Heart right ventricle (tissue), 16 donors: Measurements from ENCODE around the gene PGRMC2. TPM values are rescaled to one million over a fixed set of nuclear protein-coding genes. Genes with fewer than 3 reads are reported as not detected.

Experiments
- ATAC-seq, 8 donors: fragments of 200-7000 bp; cut with Tn5 transposase; one replicate each; pipeline ENCODE4 v1.9.1; 2020; ENCODE audit warnings: mild to moderate bottlenecking in 8 of 8, moderate library complexity in 8 of 8, moderate number of reproducible peaks in 1 of 8
- DNase-seq, 2 donors: peaks; one replicate each; pipeline ENCODE4 v3.0.0-alpha.2; 2020
- H3K27ac ChIP-seq, 10 donors: fragments of 200-600 bp; sonication (generic) in 2 of 10; one replicate each; pipeline versions ENCODE4 v1.5.0 to v1.8.0; 2020 to 2022; ENCODE audit warnings: mild to moderate bottlenecking in 3 of 10
- H3K27me3 ChIP-seq, 7 donors: fragments of 200-600 bp; one replicate each; pipeline ENCODE4 v1.8.0; 2021 to 2022; ENCODE audit warnings: mild to moderate bottlenecking in 2 of 7
- H3K36me3 ChIP-seq, 9 donors: fragments of 200-600 bp; sonication (generic) in 1 of 9; one replicate each; pipeline versions ENCODE4 v1.5.0 to v1.8.0; 2020 to 2022; ENCODE audit warnings: mild to moderate bottlenecking in 2 of 9
- H3K4me1 ChIP-seq, 9 donors: fragments of 200-600 bp; sonication (generic) in 1 of 9; one replicate each; pipeline versions ENCODE4 v1.5.0 to v1.8.0; 2020 to 2022; ENCODE audit warnings: mild to moderate bottlenecking in 4 of 9
- H3K4me3 ChIP-seq, 10 donors: fragments of 200-600 bp; sonication (generic) in 2 of 10; one replicate each; pipeline versions ENCODE4 v1.5.0 to v1.8.0; 2020 to 2022; ENCODE audit warnings: mild to moderate bottlenecking in 7 of 10, moderate library complexity in 2 of 10
- H3K9me3 ChIP-seq, 11 donors: fragments of 200-600 bp in 10 of 11; sonication (generic) in 2 of 11; one replicate each; pipeline versions ENCODE4 v1.5.0 to v1.8.0; 2013 to 2022; ENCODE audit warnings: mild to moderate bottlenecking in 2 of 11, control low read depth in 1 of 11, moderate library complexity in 1 of 11
- WGBS, 2 donors: extraction: QIAGEN DNeasy Blood & Tissue Kit; methylation state at CpG; one replicate each; pipeline ENCODE4 v1.1.7; 2013; ENCODE audit warnings: inconsistent platforms in 1 of 2; 5-methylcytosine and 5-hydroxymethylcytosine counted together
- intact Hi-C, 10 donors: fragments of 100-400 bp; cut with DNase I; formaldehyde crosslinking; loops; one replicate each; pipeline versions ENCODE4 v1.11.1 to v1.14.2; 2022
- polyA plus RNA-seq, 2 donors: library from polyadenylated mRNA; stranded (reverse); fragments of 200-250 nt; gene quantifications; one replicate each; pipeline ENCODE4 v1.2.3, GENCODE V29; 2013
- total RNA-seq, 10 donors: library from RNA; stranded (reverse); fragmentation: NEBNext Ultra II Directional in 3 of 10; extraction: Animal tissue kit (Norgen Biotek cat#: 25700) in 3 of 10; gene quantifications; one replicate each; pipeline versions ENCODE4 v1.2.1 to v1.2.4, GENCODE V29; 2021 to 2023
- TF ChIP-seq, protein P1 (sequence below), 9 donors: fragments of 200-600 bp; sonication (generic) in 2 of 9; IDR thresholded peaks; one replicate each; pipeline versions ENCODE4 v1.5.0 to v1.8.0; 2021 to 2022; ENCODE audit warnings: antibody characterized with exemption in 9 of 9, mild to moderate bottlenecking in 5 of 9, moderate library complexity in 1 of 9
- donor health status: Arrhythmogenic right ventricular cardiomyopathy.
- donor health status: ischemic (EF 13 %, LVEDD 7.1; RV severe dilation, severe dysfunction).
- donor health status: healthy with polysubstance abuse.
- donor health status: DM: no; HTN: yes; CAD: no.
- donor health status: DM: no; HTN: no; CAD: no.
- donor health status: ischemic (EF 25% LVEDD 6.9; RV normal size, moderate dysfunction).
- donor health status: ischemic (EF 25% LVEDD 5.7; RV mildly dilated, moderate dysfunction).
- donor health status: healthy.
- donor health status: DM: yes; HTN: yes; CAD: no.
- donor health status: Ischemic cardiomyopathy.
- donor health status: ischemic (EF 35%, LVEDD 5.7; RV mildly dilated, moderate dysfunction).
- donor health status: nonischemic (EF 11% LVEDD 7.7; RV severe dilation, severe dysfunction).
- donor health status: DM: yes; HTN: yes; CAD: no.
- donor health status: PGD.
- donor health status: ischemic (EF 29% LVEDD 5.4; RV normal size, mild dysfunction).
- donor health status: nonischemic (EF 23%, LVEDD 6.1; RV moderate dilation, normal function).

The PGRMC2 gene
- total and polyA plus RNA-seq, 12 donors: 26.0 to 78.9 (median 66.6) TPM

GRCh38 chr4:128282516-128282915 lies 5.1 kb downstream of the PGRMC2 start:
- peaks cover 0 to 8% (median 0%) of the 10 kb centered on the region in 9 donors for H3K36me3 ChIP-seq
- no peak overlapping the region for H3K4me3 ChIP-seq
- H3K4me1 ChIP-seq: peaks cover 0 to 77% (median 40%) of the 10 kb centered on the region in 9 donors
- no peaks in the 10 kb centered on the region for H3K27me3 ChIP-seq
- intact Hi-C loops: loop anchor here in 4 of 10 donors (10.0 kb wide), 5 partner anchors 102 to 812 kb away; partner anchors contain the start of genes C4orf33 (in 2 of the 4), SCLT1 (in 2 of the 4) and LARP1B (in 1 of the 4)
- TF ChIP-seq, protein P1, sequence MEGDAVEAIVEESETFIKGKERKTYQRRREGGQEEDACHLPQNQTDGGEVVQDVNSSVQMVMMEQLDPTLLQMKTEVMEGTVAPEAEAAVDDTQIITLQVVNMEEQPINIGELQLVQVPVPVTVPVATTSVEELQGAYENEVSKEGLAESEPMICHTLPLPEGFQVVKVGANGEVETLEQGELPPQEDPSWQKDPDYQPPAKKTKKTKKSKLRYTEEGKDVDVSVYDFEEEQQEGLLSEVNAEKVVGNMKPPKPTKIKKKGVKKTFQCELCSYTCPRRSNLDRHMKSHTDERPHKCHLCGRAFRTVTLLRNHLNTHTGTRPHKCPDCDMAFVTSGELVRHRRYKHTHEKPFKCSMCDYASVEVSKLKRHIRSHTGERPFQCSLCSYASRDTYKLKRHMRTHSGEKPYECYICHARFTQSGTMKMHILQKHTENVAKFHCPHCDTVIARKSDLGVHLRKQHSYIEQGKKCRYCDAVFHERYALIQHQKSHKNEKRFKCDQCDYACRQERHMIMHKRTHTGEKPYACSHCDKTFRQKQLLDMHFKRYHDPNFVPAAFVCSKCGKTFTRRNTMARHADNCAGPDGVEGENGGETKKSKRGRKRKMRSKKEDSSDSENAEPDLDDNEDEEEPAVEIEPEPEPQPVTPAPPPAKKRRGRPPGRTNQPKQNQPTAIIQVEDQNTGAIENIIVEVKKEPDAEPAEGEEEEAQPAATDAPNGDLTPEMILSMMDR (IDR thresholded peaks at IDR 0.05): no peak
- H3K27ac ChIP-seq: no peak overlapping the region
- no peaks in the 10 kb centered on the region for H3K9me3 ChIP-seq
- ATAC-seq: no peak
- DNase-seq: no peak

DNA sequence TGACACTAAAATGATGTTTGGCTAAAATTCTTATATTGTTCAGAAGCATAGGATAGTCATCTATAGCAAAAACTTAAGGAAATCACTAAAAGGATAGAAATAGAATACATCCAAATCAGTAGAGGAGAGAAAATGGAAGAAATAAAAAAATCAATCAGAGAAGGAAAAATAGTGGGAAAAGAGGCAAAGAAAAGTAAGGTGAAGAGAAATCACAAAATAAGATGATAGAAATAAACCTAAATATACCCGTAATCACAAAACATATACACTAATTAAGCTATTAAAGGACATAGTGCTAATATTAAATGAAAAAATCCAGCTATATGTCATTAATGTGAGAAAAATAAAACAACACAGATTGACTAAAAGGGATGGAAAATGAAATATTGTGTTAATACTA lies 6.3 kb downstream of the PGRMC2 start:
- no peak overlapping the region for H3K4me3 ChIP-seq
- peaks cover 0 to 79% (median 39%) of the 10 kb centered on the region in 9 donors for H3K4me1 ChIP-seq
- H3K27me3 ChIP-seq: no peaks in the 10 kb centered on the region
- TF ChIP-seq, protein P1 (IDR thresholded peaks at IDR 0.05): no peak
- no peak overlapping the region for H3K27ac ChIP-seq
- ATAC-seq (no peak), DNase-seq (no peak)
- WGBS, 2 donors: 93 to 98% methylated on average over 1 of the region's 1 CpG
- intact Hi-C loops: loop anchor here in 4 of 10 donors (10.0 kb wide), 5 partner anchors 103 to 813 kb away; partner anchors contain the start of genes C4orf33 (in 2 of the 4), SCLT1 (in 2 of the 4) and LARP1B (in 1 of the 4)
- no peaks in the 10 kb centered on the region for H3K9me3 ChIP-seq
- H3K36me3 ChIP-seq: peaks cover 0 to 8% (median 0%) of the 10 kb centered on the region in 9 donors

DNA sequence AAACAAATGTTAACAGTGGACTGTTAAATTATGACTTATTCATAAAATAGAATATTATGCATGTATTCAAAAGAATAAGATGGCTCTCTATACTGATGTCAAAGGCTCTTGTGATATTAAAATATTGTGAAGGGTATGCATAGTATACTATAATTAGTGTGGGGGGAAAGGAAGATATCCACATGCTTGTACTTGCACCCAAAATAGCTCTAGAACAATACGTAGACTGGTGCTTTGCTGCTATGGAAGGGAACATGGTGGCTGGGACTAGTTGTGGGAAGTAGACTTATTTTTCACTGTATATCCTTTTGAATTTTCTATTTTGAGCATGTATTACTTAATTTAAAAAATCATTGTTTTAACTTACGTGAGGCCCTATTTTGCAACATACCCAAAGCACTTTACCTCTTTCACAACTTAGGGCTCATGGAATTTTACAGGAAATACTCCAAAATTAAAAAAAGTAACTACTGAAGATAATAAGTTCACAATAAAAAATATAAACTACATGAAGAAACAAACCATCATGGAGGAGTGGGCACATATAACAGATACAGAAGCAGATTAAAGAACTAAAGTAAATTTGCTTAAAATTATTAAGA lies 7.9 kb downstream of the PGRMC2 start:
- Histone ChIP-seq H3K27me3 (no peaks in the 10 kb centered on the region), H3K36me3 (peaks cover 0 to 8% (median 0%) of the 10 kb centered on the region in 9 donors), H3K4me1 (peaks cover 0 to 69% (median 26%) of the 10 kb centered on the region in 9 donors), H3K4me3 (no peak overlapping the region), H3K27ac (peak overlapping the region in 2 of 10 donors; percentile 9 to 10), H3K9me3 (no peaks in the 10 kb centered on the region)
- TF ChIP-seq, protein P1 (IDR thresholded peaks at IDR 0.05): no peak
- peak in 5 of 8 donors; percentile 45 to 79 (median 61) for ATAC-seq
- intact Hi-C loops: loop anchor here in 4 of 10 donors (10.0 kb wide), 5 partner anchors 105 to 815 kb away; partner anchors contain the start of genes C4orf33 (in 2 of the 4), SCLT1 (in 2 of the 4) and LARP1B (in 1 of the 4)
- 72 to 77% methylated on average over 2 of the region's 2 CpGs for WGBS, 2 donors
- DNase-seq: no peak

DNA sequence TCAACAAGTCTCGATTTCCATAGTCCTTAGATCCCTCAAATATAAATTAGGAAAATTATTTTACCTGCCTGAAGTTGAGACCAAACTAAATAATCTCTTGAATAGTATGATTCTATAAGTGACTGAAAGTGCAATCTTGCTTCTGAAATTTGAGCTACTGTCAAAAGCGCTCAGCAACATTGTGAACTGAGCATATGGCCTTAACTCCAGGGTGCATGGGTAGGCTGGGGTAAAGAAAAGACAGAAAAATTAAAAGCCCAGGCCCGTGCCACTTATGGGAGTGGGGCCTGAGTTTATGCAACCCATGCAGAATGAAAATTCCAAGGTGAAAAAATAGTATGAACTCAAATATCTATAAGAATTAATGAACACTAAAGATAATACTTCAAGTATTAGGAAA lies 9.8 kb downstream of the PGRMC2 start:
- Histone ChIP-seq H3K27ac (no peak overlapping the region), H3K9me3 (no peaks in the 10 kb centered on the region), H3K4me1 (peaks cover 0 to 57% (median 17%) of the 10 kb centered on the region in 9 donors), H3K4me3 (no peak overlapping the region), H3K36me3 (peaks cover 0 to 10% (median 0%) of the 10 kb centered on the region in 9 donors), H3K27me3 (no peaks in the 10 kb centered on the region)
- WGBS, 2 donors: 94 to 99% methylated on average over 3 of the region's 3 CpGs
- intact Hi-C loops: no loop called here
- TF ChIP-seq, protein P1 (IDR thresholded peaks at IDR 0.05): no peak
- DNase-seq: no peak
- ATAC-seq: no peak
